ENCODE results near the gene ID1. TPM values are rescaled to one million over a fixed set of nuclear protein-coding genes. Genes with fewer than 3 reads are reported as not detected.

The ID1 gene
- total and polyA plus RNA-seq, 2 of the 13 experiments (the other 11 are each of a cell fraction or from before 2014, with no cell fraction given), result 320 to 419 TPM

GRCh38 chr20:31608251-31608945, 3.3 kb downstream of the ID1 start (continued):
- TF ChIP-seq ARID5B (CRISPR knock-in tag; IDR thresholded peaks at IDR 0.05), result peak; percentile 100
- TF ChIP-seq, protein P1, sequence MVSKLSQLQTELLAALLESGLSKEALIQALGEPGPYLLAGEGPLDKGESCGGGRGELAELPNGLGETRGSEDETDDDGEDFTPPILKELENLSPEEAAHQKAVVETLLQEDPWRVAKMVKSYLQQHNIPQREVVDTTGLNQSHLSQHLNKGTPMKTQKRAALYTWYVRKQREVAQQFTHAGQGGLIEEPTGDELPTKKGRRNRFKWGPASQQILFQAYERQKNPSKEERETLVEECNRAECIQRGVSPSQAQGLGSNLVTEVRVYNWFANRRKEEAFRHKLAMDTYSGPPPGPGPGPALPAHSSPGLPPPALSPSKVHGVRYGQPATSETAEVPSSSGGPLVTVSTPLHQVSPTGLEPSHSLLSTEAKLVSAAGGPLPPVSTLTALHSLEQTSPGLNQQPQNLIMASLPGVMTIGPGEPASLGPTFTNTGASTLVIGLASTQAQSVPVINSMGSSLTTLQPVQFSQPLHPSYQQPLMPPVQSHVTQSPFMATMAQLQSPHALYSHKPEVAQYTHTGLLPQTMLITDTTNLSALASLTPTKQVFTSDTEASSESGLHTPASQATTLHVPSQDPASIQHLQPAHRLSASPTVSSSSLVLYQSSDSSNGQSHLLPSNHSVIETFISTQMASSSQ (IDR thresholded peaks at IDR 0.05; ENCODE audit: low read depth), result peak; percentile 99
- TF ChIP-seq, protein P1 (CRISPR knock-in tag; IDR thresholded peaks at IDR 0.05; ENCODE audit: borderline replicate concordance), result peak; percentile 100
- TF ChIP-seq ZNF776 (CRISPR knock-in tag; IDR thresholded peaks at IDR 0.05), result peak; percentile 99
- TF ChIP-seq HINFP (CRISPR knock-in tag; IDR thresholded peaks at IDR 0.05; ENCODE audit: low read depth), result peak; percentile 89; the same call in 1 of the 2 replicates
- peak; percentile 82; the same call in 1 of the 2 replicates for TF ChIP-seq GZF1 (CRISPR knock-in tag; IDR thresholded peaks at IDR 0.05)
- peak; percentile 94 for TF ChIP-seq ZNF576 (CRISPR knock-in tag; IDR thresholded peaks at IDR 0.05)
- peak; percentile 95; the same call in 1 of the 2 replicates for TF ChIP-seq HOXA9 (CRISPR knock-in tag; IDR thresholded peaks at IDR 0.05; ENCODE audit: borderline replicate concordance)
- peak; percentile 99 for TF ChIP-seq MEIS1 (CRISPR knock-in tag; IDR thresholded peaks at IDR 0.05; ENCODE audit: borderline replicate concordance)
- TF ChIP-seq GMEB2 (CRISPR knock-in tag; IDR thresholded peaks at IDR 0.05; ENCODE audit: low read depth), result peak; percentile 65; the same call in 1 of the 2 replicates
- TF ChIP-seq, protein P2, sequence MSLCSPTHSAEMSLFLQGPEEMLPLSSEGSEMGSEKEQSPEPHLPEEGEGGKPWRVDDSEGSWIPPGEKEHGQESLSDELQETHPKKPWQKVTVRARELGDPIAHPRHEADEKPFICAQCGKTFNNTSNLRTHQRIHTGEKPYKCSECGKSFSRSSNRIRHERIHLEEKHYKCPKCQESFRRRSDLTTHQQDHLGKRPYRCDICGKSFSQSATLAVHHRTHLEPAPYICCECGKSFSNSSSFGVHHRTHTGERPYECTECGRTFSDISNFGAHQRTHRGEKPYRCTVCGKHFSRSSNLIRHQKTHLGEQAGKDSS (CRISPR knock-in tag; IDR thresholded peaks at IDR 0.05; ENCODE audit: borderline replicate concordance, low read depth), result peak; percentile 97
- TF ChIP-seq TBX2 (CRISPR knock-in tag; IDR thresholded peaks at IDR 0.05; ENCODE audit: borderline replicate concordance), result peak; percentile 100
- peak; percentile 92 for TF ChIP-seq CCAR2 (optimal IDR thresholded peaks at IDR 0.05; ENCODE audit: low read depth, low read length)
- TF ChIP-seq ZSCAN30 (CRISPR knock-in tag; IDR thresholded peaks at IDR 0.05), result peak; percentile 99
- TF ChIP-seq SMARCE1 (IDR thresholded peaks at IDR 0.05; ENCODE audit: borderline replicate concordance), result no peak
- peak; percentile 83 for TF ChIP-seq GATAD1 (CRISPR knock-in tag; IDR thresholded peaks at IDR 0.05)

All from HepG2 (cell line).